Liver (tissue), 9 donors: ENCODE measurements around the gene MYO7A. TPM values are rescaled to one million over a fixed set of nuclear protein-coding genes. Genes with fewer than 3 reads are reported as not detected.

ENCODE experiments used
- DNase-seq: peaks from one replicate; pipeline ENCODE4 v3.0.0-alpha.2; 2017; ENCODE audit warnings: low spot score
- H3K27ac ChIP-seq, 2 donors: one replicate each; pipeline ENCODE4 v1.7.0; 2013; ENCODE audit warnings: inconsistent platforms in 2 of 2, low read length in 2 of 2, control low read depth in 1 of 2, low read depth in 1 of 2, mild to moderate bottlenecking in 1 of 2
- H3K27me3 ChIP-seq, 4 donors: one replicate each; pipeline versions ENCODE4 v1.6.1 to v1.7.0; 2013; ENCODE audit warnings: low read length in 3 of 4, inconsistent platforms in 1 of 4, mild to moderate bottlenecking in 1 of 4, moderate library complexity in 1 of 4; ENCODE audit not compliant: control insufficient read depth in 4 of 4, insufficient read depth in 4 of 4
- H3K36me3 ChIP-seq, 4 donors: one replicate each; pipeline versions ENCODE4 v1.6.1 to v1.7.0; 2013; ENCODE audit warnings: low read length in 3 of 4, mild to moderate bottlenecking in 3 of 4, low read depth in 1 of 4, moderate library complexity in 1 of 4; ENCODE audit not compliant: control insufficient read depth in 4 of 4, insufficient read depth in 3 of 4
- H3K4me1 ChIP-seq, 4 donors: one replicate each; pipeline versions ENCODE4 v1.6.1 to v1.7.0; 2013; ENCODE audit warnings: low read length in 3 of 4, mild to moderate bottlenecking in 3 of 4, moderate library complexity in 1 of 4; ENCODE audit not compliant: control insufficient read depth in 4 of 4, insufficient read depth in 4 of 4
- H3K4me3 ChIP-seq, 3 donors: one replicate each; pipeline versions ENCODE4 v1.6.1 to v1.7.0; 2013; ENCODE audit warnings: low read length in 3 of 3, control low read depth in 1 of 3, low read depth in 1 of 3, mild to moderate bottlenecking in 1 of 3
- H3K9ac ChIP-seq, 2 donors: one replicate each; pipeline ENCODE4 v1.7.0; 2013; ENCODE audit warnings: low read length in 2 of 2, mild to moderate bottlenecking in 2 of 2, moderate library complexity in 2 of 2, control low read depth in 1 of 2, low read depth in 1 of 2
- H3K9me3 ChIP-seq, 4 donors: one replicate each; pipeline versions ENCODE4 v1.6.1 to v1.7.0; 2013; ENCODE audit warnings: low read length in 3 of 4; ENCODE audit not compliant: control insufficient read depth in 4 of 4
- ATF3 ChIP-seq: IDR thresholded peaks from 2 replicates; pipeline ENCODE4 v1.6.1; 2016; ENCODE audit warnings: antibody characterized with exemption
- CTCF ChIP-seq: fragments of 150-350 bp; IDR thresholded peaks from 2 replicates; pipeline ENCODE4 v1.5.1; 2017; ENCODE audit warnings: improper control_type of control experiment, low read depth, low read length; ENCODE audit not compliant: missing input control
- EGR1 ChIP-seq, 2 donors: IDR thresholded peaks; 2 replicates each; pipeline ENCODE4 v1.6.1; 2016 to 2018; ENCODE audit warnings: antibody characterized with exemption in 2 of 2, low read depth in 2 of 2
- FOXA1 ChIP-seq: IDR thresholded peaks from 2 replicates; pipeline ENCODE4 v1.6.1; 2016; ENCODE audit warnings: antibody characterized with exemption
- FOXA2 ChIP-seq: IDR thresholded peaks from 2 replicates; pipeline ENCODE4 v1.6.1; 2016; ENCODE audit warnings: antibody characterized with exemption
- GABPA ChIP-seq, 2 donors: IDR thresholded peaks in 1 of 2; conservative IDR thresholded peaks in 1 of 2; 2 replicates each; pipeline ENCODE4 v1.6.1; 2016; ENCODE audit warnings: antibody characterized with exemption in 2 of 2, mild to moderate bottlenecking in 1 of 2, moderate library complexity in 1 of 2
- HNF4A ChIP-seq, 2 donors: conservative IDR thresholded peaks; 2 replicates each; pipeline ENCODE4 v1.6.1; 2016; ENCODE audit warnings: antibody characterized with exemption in 2 of 2, mild to moderate bottlenecking in 2 of 2
- HNF4G ChIP-seq: IDR thresholded peaks from 2 replicates; pipeline ENCODE4 v1.6.1; 2016; ENCODE audit warnings: antibody characterized with exemption
- JUND ChIP-seq, 2 donors: IDR thresholded peaks; 2 replicates each; pipeline ENCODE4 v1.6.1; 2016; ENCODE audit warnings: antibody characterized with exemption in 2 of 2
- NR2F2 ChIP-seq: IDR thresholded peaks from 2 replicates; pipeline ENCODE4 v1.6.1; 2016; ENCODE audit warnings: antibody characterized with exemption
- RAD21 ChIP-seq, 2 donors: IDR thresholded peaks; 2 replicates each; pipeline ENCODE4 v1.6.1; 2016; ENCODE audit warnings: antibody characterized with exemption in 2 of 2, mild to moderate bottlenecking in 2 of 2
- REST ChIP-seq: IDR thresholded peaks from 2 replicates; pipeline ENCODE4 v1.6.1; 2016; ENCODE audit warnings: antibody characterized with exemption, mild to moderate bottlenecking
- RXRA ChIP-seq, 2 donors: IDR thresholded peaks; 2 replicates each; pipeline ENCODE4 v1.6.1; 2017 to 2018; ENCODE audit warnings: antibody characterized with exemption in 2 of 2, mild to moderate bottlenecking in 1 of 2
- SP1 ChIP-seq: IDR thresholded peaks from 2 replicates; pipeline ENCODE4 v1.6.1; 2018; ENCODE audit warnings: antibody characterized with exemption, mild to moderate bottlenecking
- TAF1 ChIP-seq: conservative IDR thresholded peaks from 2 replicates; pipeline ENCODE4 v1.6.1; 2016; ENCODE audit warnings: antibody characterized with exemption, mild to moderate bottlenecking
- YY1 ChIP-seq: IDR thresholded peaks from 2 replicates; pipeline ENCODE4 v1.6.1; 2016; ENCODE audit warnings: antibody characterized with exemption, mild to moderate bottlenecking
- WGBS: extraction: QIAGEN DNeasy Blood & Tissue Kit; methylation state at CpG from one replicate; pipeline ENCODE4 v1.1.7; 2013; 5-methylcytosine and 5-hydroxymethylcytosine counted together
- polyA plus RNA-seq, 2 donors: library from polyadenylated mRNA; stranded (reverse) in 1 of 2; unstranded in 1 of 2; fragments of 200-250 nt in 1 of 2; fragments of >200 nt in 1 of 2; fragmentation: Nextera tagmentation in 1 of 2; extraction: Ambion mirVana in 1 of 2; gene quantifications; one replicate each; pipeline versions ENCODE4 v1.2.1 to v1.2.3, GENCODE V29; 2013 to 2015
- total RNA-seq, 2 donors: library from RNA; depleted of rRNA; stranded (reverse); fragments of >200 nt; gene quantifications; one replicate each; pipeline ENCODE4 v1.2.3, GENCODE V29; 2014
- TF ChIP-seq, protein P1 (sequence below): IDR thresholded peaks from 2 replicates; pipeline ENCODE4 v1.6.1; 2016; ENCODE audit warnings: antibody characterized with exemption
- TF ChIP-seq, protein P2 (sequence below): IDR thresholded peaks from 2 replicates; pipeline ENCODE4 v1.6.1; 2016; ENCODE audit warnings: antibody characterized with exemption
- donor health status: healthy.
- donor health status: healthy.
- donor health status: healthy.
- donor health status: healthy.
- donor health status: healthy.

Gene MYO7A
- total and polyA plus RNA-seq, 4 donors, result 7.3 to 33.6 (median 11.3) TPM

GRCh38 chr11:77214557-77214956 lies 86.5 kb downstream of the MYO7A start:
- Histone ChIP-seq H3K4me1 (no peaks in the 10 kb centered on the region), H3K27ac (no peak overlapping the region), H3K9me3 (no peaks in the 10 kb centered on the region), H3K9ac (no peak overlapping the region), H3K4me3 (no peak overlapping the region), H3K27me3 (no peaks in the 10 kb centered on the region), H3K36me3 (peaks cover 5 to 49% (median 20%) of the 10 kb centered on the region in 4 donors)
- TF ChIP-seq HNF4A (conservative IDR thresholded peaks at IDR 0.05), result no peak
- TF ChIP-seq NR2F2, result no peak
- TF ChIP-seq CTCF, result no peak
- no peak for TF ChIP-seq REST
- no peak for TF ChIP-seq SP1
- no peak for TF ChIP-seq YY1
- no peak for TF ChIP-seq HNF4G
- no peak for TF ChIP-seq RXRA (IDR thresholded peaks at IDR 0.05)
- TF ChIP-seq FOXA2, result no peak
- no peak for TF ChIP-seq GABPA (IDR thresholded peaks at IDR 0.05 in 1 of 2, conservative IDR thresholded peaks at IDR 0.05 in 1 of 2)
- TF ChIP-seq JUND (IDR thresholded peaks at IDR 0.05), result no peak
- TF ChIP-seq, protein P1, sequence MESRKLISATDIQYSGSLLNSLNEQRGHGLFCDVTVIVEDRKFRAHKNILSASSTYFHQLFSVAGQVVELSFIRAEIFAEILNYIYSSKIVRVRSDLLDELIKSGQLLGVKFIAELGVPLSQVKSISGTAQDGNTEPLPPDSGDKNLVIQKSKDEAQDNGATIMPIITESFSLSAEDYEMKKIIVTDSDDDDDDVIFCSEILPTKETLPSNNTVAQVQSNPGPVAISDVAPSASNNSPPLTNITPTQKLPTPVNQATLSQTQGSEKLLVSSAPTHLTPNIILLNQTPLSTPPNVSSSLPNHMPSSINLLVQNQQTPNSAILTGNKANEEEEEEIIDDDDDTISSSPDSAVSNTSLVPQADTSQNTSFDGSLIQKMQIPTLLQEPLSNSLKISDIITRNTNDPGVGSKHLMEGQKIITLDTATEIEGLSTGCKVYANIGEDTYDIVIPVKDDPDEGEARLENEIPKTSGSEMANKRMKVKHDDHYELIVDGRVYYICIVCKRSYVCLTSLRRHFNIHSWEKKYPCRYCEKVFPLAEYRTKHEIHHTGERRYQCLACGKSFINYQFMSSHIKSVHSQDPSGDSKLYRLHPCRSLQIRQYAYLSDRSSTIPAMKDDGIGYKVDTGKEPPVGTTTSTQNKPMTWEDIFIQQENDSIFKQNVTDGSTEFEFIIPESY, result no peak
- TF ChIP-seq TAF1, result no peak
- TF ChIP-seq EGR1 (IDR thresholded peaks at IDR 0.05; ENCODE audit: low read depth in 2 of 2), result no peak
- TF ChIP-seq, protein P2, sequence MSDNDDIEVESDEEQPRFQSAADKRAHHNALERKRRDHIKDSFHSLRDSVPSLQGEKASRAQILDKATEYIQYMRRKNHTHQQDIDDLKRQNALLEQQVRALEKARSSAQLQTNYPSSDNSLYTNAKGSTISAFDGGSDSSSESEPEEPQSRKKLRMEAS, result no peak
- TF ChIP-seq FOXA1, result no peak
- no peak for TF ChIP-seq ATF3
- TF ChIP-seq RAD21 (IDR thresholded peaks at IDR 0.05), result no peak
- WGBS, result 91% methylated on average over 9 of the region's 9 CpGs
- no peak for DNase-seq
